ENCODE measurements around the gene TMEM225B. TPM values are rescaled to one million over a fixed set of nuclear protein-coding genes. Genes with fewer than 3 reads are reported as not detected.

Gene TMEM225B
- total RNA-seq, 1 donor from 2014 or later, result 1.0 TPM

- TF ChIP-seq CTCF (IDR thresholded peaks at IDR 0.05), result no peak
- Histone ChIP-seq H3K27ac (no peak overlapping the region), H3K27me3 (no peaks in the 10 kb centered on the region), H3K4me1 (no peaks in the 10 kb centered on the region), H3K4me3 (no peak overlapping the region), H3K9me3 (no peaks in the 10 kb centered on the region), H3K36me3 (peaks cover 9% of the 10 kb centered on the region)
- intact Hi-C loops (cut with DNase I), result no loop called here
- ATAC-seq (no peak), DNase-seq (no peak)
Measured at GRCh38 chr7:99638731-99639130, 40.7 kb downstream of the TMEM225B start.

- H3K4me1 ChIP-seq, result no peaks in the 10 kb centered on the region
- no peaks in the 10 kb centered on the region for H3K9me3 ChIP-seq
- no peak for TF ChIP-seq CTCF (IDR thresholded peaks at IDR 0.05)
- peaks cover 6% of the 10 kb centered on the region for H3K36me3 ChIP-seq
- H3K4me3 ChIP-seq, result no peak overlapping the region
- ATAC-seq (no peak), DNase-seq (no peak)
- intact Hi-C loops (cut with DNase I), result no loop called here
- no peak overlapping the region for H3K27ac ChIP-seq
- H3K27me3 ChIP-seq, result no peaks in the 10 kb centered on the region
Measured at GRCh38 chr7:99639267-99639666, 41.2 kb downstream of the TMEM225B start.

GRCh38 chr7:99642027-99642426 is 44.0 kb downstream of the TMEM225B start:
- intact Hi-C loops (cut with DNase I), result no loop called here
- Histone ChIP-seq H3K4me1 (no peaks in the 10 kb centered on the region), H3K4me3 (no peak overlapping the region), H3K36me3 (no peaks in the 10 kb centered on the region), H3K27me3 (no peaks in the 10 kb centered on the region), H3K27ac (no peak overlapping the region), H3K9me3 (no peaks in the 10 kb centered on the region)
- TF ChIP-seq CTCF (IDR thresholded peaks at IDR 0.05), result no peak
- no peak for ATAC-seq
- no peak for DNase-seq

- Histone ChIP-seq H3K36me3 (no peaks in the 10 kb centered on the region), H3K27ac (no peak overlapping the region), H3K4me3 (no peak overlapping the region), H3K4me1 (no peaks in the 10 kb centered on the region), H3K9me3 (no peaks in the 10 kb centered on the region), H3K27me3 (no peaks in the 10 kb centered on the region)
- DNase-seq, result no peak
- TF ChIP-seq CTCF (IDR thresholded peaks at IDR 0.05), result no peak
- intact Hi-C loops (cut with DNase I), result no loop called here
- ATAC-seq, result no peak
Measured at GRCh38 chr7:99643464-99643863, 45.4 kb downstream of the TMEM225B start.

GRCh38 chr7:99644431-99644830 is 46.4 kb downstream of the TMEM225B start:
- ATAC-seq (no peak), DNase-seq (no peak)
- no peak for TF ChIP-seq CTCF (IDR thresholded peaks at IDR 0.05)
- Histone ChIP-seq H3K9me3 (no peaks in the 10 kb centered on the region), H3K4me3 (no peak overlapping the region), H3K36me3 (no peaks in the 10 kb centered on the region), H3K27ac (no peak overlapping the region), H3K4me1 (no peaks in the 10 kb centered on the region), H3K27me3 (no peaks in the 10 kb centered on the region)
- intact Hi-C loops (cut with DNase I), result no loop called here

GRCh38 chr7:99645590-99645989 is 47.5 kb downstream of the TMEM225B start:
- Histone ChIP-seq H3K27me3 (no peaks in the 10 kb centered on the region), H3K36me3 (no peaks in the 10 kb centered on the region), H3K27ac (no peak overlapping the region), H3K4me1 (no peaks in the 10 kb centered on the region), H3K4me3 (no peak overlapping the region), H3K9me3 (no peaks in the 10 kb centered on the region)
- ATAC-seq (no peak), DNase-seq (no peak)
- TF ChIP-seq CTCF (IDR thresholded peaks at IDR 0.05), result no peak
- intact Hi-C loops (cut with DNase I), result no loop called here

All from upper lobe of right lung (tissue), 1 donor.